Osteocyte (in vitro differentiated cells): ENCODE measurements around the gene RAPGEF2. TPM values are rescaled to one million over a fixed set of nuclear protein-coding genes. Genes with fewer than 3 reads are reported as not detected.

Experiments
- DNase-seq: peaks from one replicate; pipeline ENCODE4 v3.0.0; 2021; ENCODE audit warnings: mixed read lengths; ENCODE audit not compliant: unreplicated experiment; ENCODE audit errors: extremely low spot score
- H3K27ac Mint-ChIP-seq: one replicate; pipeline ENCODE4 v1.8.0; 2021; ENCODE audit warnings: mild to moderate bottlenecking, mixed read lengths; ENCODE audit not compliant: unreplicated experiment
- H3K27me3 Mint-ChIP-seq: one replicate; pipeline ENCODE4 v1.8.0; 2021; ENCODE audit warnings: mixed read lengths; ENCODE audit not compliant: unreplicated experiment
- H3K36me3 Mint-ChIP-seq: one replicate; pipeline ENCODE4 v1.8.0; 2021; ENCODE audit warnings: mixed read lengths; ENCODE audit not compliant: unreplicated experiment
- H3K4me1 Mint-ChIP-seq: one replicate; pipeline ENCODE4 v1.8.0; 2021; ENCODE audit warnings: mixed read lengths; ENCODE audit not compliant: unreplicated experiment
- H3K4me3 Mint-ChIP-seq: one replicate; pipeline ENCODE4 v1.8.0; 2021; ENCODE audit warnings: mild to moderate bottlenecking, moderate library complexity, mixed read lengths; ENCODE audit not compliant: unreplicated experiment
- H3K9me3 Mint-ChIP-seq: one replicate; pipeline ENCODE4 v1.8.0; 2021; ENCODE audit warnings: mixed read lengths; ENCODE audit not compliant: unreplicated experiment
- total RNA-seq: library from RNA; stranded (reverse); gene quantifications from 2 replicates; pipeline ENCODE4 v1.2.1, GENCODE V29; 2021
- TF ChIP-seq, protein P1 (sequence below): fragments of 200-600 bp; sonication (generic); IDR thresholded peaks from 2 replicates; pipeline ENCODE4 v1.5.0; 2021; ENCODE audit warnings: antibody characterized with exemption, mild to moderate bottlenecking, moderate library complexity

RAPGEF2 gene
- total RNA-seq, 1 donor from 2014 or later = 22.7 TPM

DNA sequence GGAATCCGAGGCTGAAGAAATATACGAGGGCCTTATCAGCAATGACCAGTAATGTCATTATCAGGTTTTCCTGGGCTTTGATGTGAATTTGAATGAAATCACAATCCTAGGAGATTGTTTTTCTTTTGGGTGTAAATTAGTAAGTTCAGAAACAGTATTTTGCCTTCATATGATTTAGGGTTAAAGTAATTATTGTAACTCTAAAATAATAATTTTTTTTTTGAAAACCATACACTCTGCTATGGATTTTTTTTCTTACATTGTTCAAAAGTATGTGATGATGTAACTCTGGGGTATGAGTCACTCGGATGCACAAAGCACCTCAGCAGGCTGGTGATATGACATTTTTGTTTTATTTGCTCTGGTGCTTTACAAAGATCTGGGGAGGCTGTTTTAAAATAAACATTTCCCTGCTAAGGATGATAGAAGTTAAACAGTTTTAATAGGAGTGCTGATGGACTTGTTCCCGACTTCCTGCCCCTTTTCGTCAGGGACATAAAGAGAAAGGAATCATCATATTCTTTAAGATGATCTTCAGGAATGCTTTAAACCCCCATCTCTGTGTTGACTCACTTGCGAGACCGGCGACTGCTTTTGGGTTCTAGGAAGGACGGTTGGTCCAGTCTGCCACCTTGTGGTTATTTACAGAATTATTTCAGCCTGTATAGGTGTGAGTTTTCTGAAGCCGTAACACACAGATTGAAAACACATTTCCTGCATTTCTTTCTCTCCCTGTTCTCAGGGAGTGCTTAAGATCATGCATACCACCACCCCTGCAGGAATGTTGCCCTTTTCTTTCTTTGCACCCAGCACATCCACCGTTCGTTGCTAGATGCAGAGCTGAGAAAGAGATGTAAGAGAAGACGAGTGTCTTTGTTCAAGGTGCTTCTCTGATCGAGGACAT, 72.5 kb downstream of the RAPGEF2 start:
- DNase-seq = no peak
- Mint-ChIP-seq H3K27ac (peak overlapping the region; percentile 78), H3K9me3 (no peaks in the 10 kb centered on the region), H3K36me3 (no peaks in the 10 kb centered on the region), H3K4me1 (peaks cover 46% of the 10 kb centered on the region), H3K4me3 (peak overlapping the region; percentile 65), H3K27me3 (no peaks in the 10 kb centered on the region)
- TF ChIP-seq, protein P1, sequence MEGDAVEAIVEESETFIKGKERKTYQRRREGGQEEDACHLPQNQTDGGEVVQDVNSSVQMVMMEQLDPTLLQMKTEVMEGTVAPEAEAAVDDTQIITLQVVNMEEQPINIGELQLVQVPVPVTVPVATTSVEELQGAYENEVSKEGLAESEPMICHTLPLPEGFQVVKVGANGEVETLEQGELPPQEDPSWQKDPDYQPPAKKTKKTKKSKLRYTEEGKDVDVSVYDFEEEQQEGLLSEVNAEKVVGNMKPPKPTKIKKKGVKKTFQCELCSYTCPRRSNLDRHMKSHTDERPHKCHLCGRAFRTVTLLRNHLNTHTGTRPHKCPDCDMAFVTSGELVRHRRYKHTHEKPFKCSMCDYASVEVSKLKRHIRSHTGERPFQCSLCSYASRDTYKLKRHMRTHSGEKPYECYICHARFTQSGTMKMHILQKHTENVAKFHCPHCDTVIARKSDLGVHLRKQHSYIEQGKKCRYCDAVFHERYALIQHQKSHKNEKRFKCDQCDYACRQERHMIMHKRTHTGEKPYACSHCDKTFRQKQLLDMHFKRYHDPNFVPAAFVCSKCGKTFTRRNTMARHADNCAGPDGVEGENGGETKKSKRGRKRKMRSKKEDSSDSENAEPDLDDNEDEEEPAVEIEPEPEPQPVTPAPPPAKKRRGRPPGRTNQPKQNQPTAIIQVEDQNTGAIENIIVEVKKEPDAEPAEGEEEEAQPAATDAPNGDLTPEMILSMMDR = peak; percentile 83

DNA sequence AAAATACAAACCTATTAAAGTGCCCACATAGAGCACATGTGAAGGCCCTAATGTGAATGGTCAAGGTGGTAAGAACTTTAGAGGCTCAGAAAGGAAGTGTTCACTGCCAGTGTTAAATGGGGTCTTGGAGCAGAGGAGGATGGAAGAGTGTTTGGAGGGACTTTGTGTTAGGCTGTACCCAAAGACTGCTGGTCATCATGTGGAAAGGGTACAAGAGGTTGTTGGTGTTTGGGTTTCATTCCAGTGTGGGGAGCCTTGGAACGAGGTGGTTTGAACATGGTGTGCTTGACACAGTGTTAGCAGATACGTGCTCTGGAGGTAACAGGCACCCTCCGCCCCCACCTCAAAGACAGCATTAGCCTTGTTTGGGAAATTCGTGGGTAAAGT, 73.1 kb downstream of the RAPGEF2 start:
- H3K4me1 Mint-ChIP-seq = peaks cover 46% of the 10 kb centered on the region
- H3K27me3 Mint-ChIP-seq = no peaks in the 10 kb centered on the region
- H3K9me3 Mint-ChIP-seq = no peaks in the 10 kb centered on the region
- no peak overlapping the region for H3K4me3 Mint-ChIP-seq
- TF ChIP-seq, protein P1 = no peak
- DNase-seq = no peak
- H3K36me3 Mint-ChIP-seq = no peaks in the 10 kb centered on the region
- H3K27ac Mint-ChIP-seq = peak overlapping the region; percentile 78

DNA sequence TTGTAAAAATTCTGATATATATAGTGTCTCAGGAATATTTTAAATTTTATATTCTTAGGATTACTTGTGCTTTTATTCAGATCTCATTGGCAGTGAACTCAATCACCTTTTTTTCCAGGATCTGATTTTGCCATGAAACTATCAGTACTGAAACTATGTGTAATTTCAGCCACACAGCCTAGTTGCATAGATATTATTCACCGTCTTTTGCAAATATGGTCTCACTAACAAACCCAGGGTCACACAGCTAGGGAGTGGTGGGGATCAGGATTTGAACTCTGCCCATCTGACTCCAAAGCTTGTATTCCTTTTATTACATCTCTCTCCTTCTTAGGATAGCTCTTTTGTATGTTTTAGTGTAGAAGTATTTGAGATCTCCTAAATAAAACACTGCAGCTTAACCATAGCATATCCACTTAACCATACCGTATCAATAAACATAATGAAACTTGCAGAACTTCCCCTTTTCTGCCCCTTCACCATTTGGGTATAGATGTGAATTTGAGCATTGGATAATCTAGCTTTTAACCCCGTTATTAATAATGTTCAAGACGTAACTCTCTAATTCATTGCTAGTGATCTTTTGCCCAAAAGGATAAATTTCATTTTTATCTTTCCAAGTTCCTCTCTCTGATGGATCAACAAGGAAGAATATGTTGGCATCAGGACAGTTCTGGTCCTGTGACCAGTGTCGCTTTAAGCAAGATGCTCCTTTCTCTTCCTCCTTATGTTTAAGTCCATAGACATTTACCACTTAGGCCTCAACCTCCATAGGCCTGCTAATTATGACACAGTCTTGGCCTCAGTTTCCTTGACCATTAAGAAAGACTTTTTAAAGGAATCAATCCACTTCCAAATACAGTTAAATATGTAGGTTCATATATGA, 74.6 kb downstream of the RAPGEF2 start:
- no peak for DNase-seq
- Mint-ChIP-seq H3K27ac (no peak overlapping the region), H3K4me3 (no peak overlapping the region), H3K4me1 (peaks cover 46% of the 10 kb centered on the region), H3K9me3 (no peaks in the 10 kb centered on the region), H3K36me3 (no peaks in the 10 kb centered on the region), H3K27me3 (no peaks in the 10 kb centered on the region)
- TF ChIP-seq, protein P1 = no peak

- Mint-ChIP-seq H3K4me3 (no peak overlapping the region), H3K4me1 (peaks cover 46% of the 10 kb centered on the region), H3K36me3 (no peaks in the 10 kb centered on the region), H3K9me3 (no peaks in the 10 kb centered on the region), H3K27ac (no peak overlapping the region), H3K27me3 (no peaks in the 10 kb centered on the region)
- no peak for DNase-seq
- TF ChIP-seq, protein P1 = no peak
These were observed 75.3 kb downstream of the RAPGEF2 start for GRCh38 chr4:159178151-159178546.
